ENCODE results near the gene ETV3.
"Not testable (repeated sequence)": the region's sequence is repeated elsewhere in the genome, so short reads cannot be mapped to it uniquely, and the experiment has no call there.

Gene ETV3

GRCh38 chr1:157171903-157172503 is 33.8 kb upstream of the ETV3 start:
- not testable (repeated sequence) for H3K4me3 Mint-ChIP-seq; H3K9me3 Mint-ChIP-seq; H3K36me3 Mint-ChIP-seq (ENCODE audit: low read depth); DNase-seq (ENCODE audit: low spot score); H3K4me1 Mint-ChIP-seq (ENCODE audit: low read depth); H3K27ac Mint-ChIP-seq
- peaks cover 26% of the 10 kb centered on the region for H3K27me3 Mint-ChIP-seq (ENCODE audit: low read depth)

GRCh38 chr1:157170677-157171515 is 32.7 kb upstream of the ETV3 start:
- no peaks in the 10 kb centered on the region for H3K9me3 Mint-ChIP-seq
- H3K36me3 Mint-ChIP-seq (ENCODE audit: low read depth) = no peaks in the 10 kb centered on the region
- no peak overlapping the region for H3K27ac Mint-ChIP-seq
- no peak overlapping the region for H3K4me3 Mint-ChIP-seq
- H3K4me1 Mint-ChIP-seq (ENCODE audit: low read depth) = no peaks in the 10 kb centered on the region
- no peak for DNase-seq (ENCODE audit: low spot score)
- peaks cover 23% of the 10 kb centered on the region for H3K27me3 Mint-ChIP-seq (ENCODE audit: low read depth)

- H3K4me1 Mint-ChIP-seq (ENCODE audit: low read depth) = peaks cover 5% of the 10 kb centered on the region
- H3K36me3 Mint-ChIP-seq (ENCODE audit: low read depth) = no peaks in the 10 kb centered on the region
- no peak for DNase-seq (ENCODE audit: low spot score)
- H3K27me3 Mint-ChIP-seq (ENCODE audit: low read depth) = peaks cover 28% of the 10 kb centered on the region
- H3K27ac Mint-ChIP-seq = no peak overlapping the region
- no peak overlapping the region for H3K4me3 Mint-ChIP-seq
- H3K9me3 Mint-ChIP-seq = no peaks in the 10 kb centered on the region
Measured at GRCh38 chr1:157168015-157168414, 29.8 kb upstream of the ETV3 start.

GRCh38 chr1:157167437-157167836 is 29.2 kb upstream of the ETV3 start:
- H3K9me3 Mint-ChIP-seq = no peaks in the 10 kb centered on the region
- H3K27me3 Mint-ChIP-seq (ENCODE audit: low read depth) = peaks cover 26% of the 10 kb centered on the region
- H3K36me3 Mint-ChIP-seq (ENCODE audit: low read depth) = no peaks in the 10 kb centered on the region
- H3K4me1 Mint-ChIP-seq (ENCODE audit: low read depth) = peaks cover 5% of the 10 kb centered on the region
- no peak overlapping the region for H3K27ac Mint-ChIP-seq
- DNase-seq (ENCODE audit: low spot score) = no peak
- H3K4me3 Mint-ChIP-seq = no peak overlapping the region

GRCh38 chr1:157166590-157166989 is 28.4 kb upstream of the ETV3 start:
- Mint-ChIP-seq H3K9me3 (no peaks in the 10 kb centered on the region), H3K4me1 (ENCODE audit: low read depth) (peaks cover 5% of the 10 kb centered on the region)

GRCh38 chr1:157163273-157164127 is 25.3 kb upstream of the ETV3 start:
- Mint-ChIP-seq H3K9me3 (no peaks in the 10 kb centered on the region), H3K36me3 (ENCODE audit: low read depth) (no peaks in the 10 kb centered on the region), H3K4me1 (ENCODE audit: low read depth) (peaks cover 5% of the 10 kb centered on the region), H3K4me3 (peak overlapping the region; percentile 55), H3K27ac (no peak overlapping the region), H3K27me3 (ENCODE audit: low read depth) (peaks cover 13% of the 10 kb centered on the region)
- peak; percentile 60 for DNase-seq (ENCODE audit: low spot score)

More at GRCh38 chr1:157166590-157166989, 28.4 kb upstream of the ETV3 start:
- Mint-ChIP-seq H3K27ac (no peak overlapping the region), H3K27me3 (ENCODE audit: low read depth) (peaks cover 26% of the 10 kb centered on the region), H3K36me3 (ENCODE audit: low read depth) (no peaks in the 10 kb centered on the region), H3K4me3 (no peak overlapping the region)
- no peak for DNase-seq (ENCODE audit: low spot score)

GRCh38 chr1:157162345-157162744 is 24.1 kb upstream of the ETV3 start:
- H3K27me3 Mint-ChIP-seq (ENCODE audit: low read depth) = peaks cover 22% of the 10 kb centered on the region
- H3K27ac Mint-ChIP-seq = no peak overlapping the region
- no peak for DNase-seq (ENCODE audit: low spot score)
- H3K9me3 Mint-ChIP-seq = no peaks in the 10 kb centered on the region
- H3K4me3 Mint-ChIP-seq = no peak overlapping the region
- H3K4me1 Mint-ChIP-seq (ENCODE audit: low read depth) = peaks cover 5% of the 10 kb centered on the region
- no peaks in the 10 kb centered on the region for H3K36me3 Mint-ChIP-seq (ENCODE audit: low read depth)

GRCh38 chr1:157161901-157162300 is 23.7 kb upstream of the ETV3 start:
- peaks cover 23% of the 10 kb centered on the region for H3K27me3 Mint-ChIP-seq (ENCODE audit: low read depth)
- no peak for DNase-seq (ENCODE audit: low spot score)
- H3K4me3 Mint-ChIP-seq = no peak overlapping the region
- H3K4me1 Mint-ChIP-seq (ENCODE audit: low read depth) = peaks cover 5% of the 10 kb centered on the region
- H3K9me3 Mint-ChIP-seq = no peaks in the 10 kb centered on the region
- H3K36me3 Mint-ChIP-seq (ENCODE audit: low read depth) = no peaks in the 10 kb centered on the region
- no peak overlapping the region for H3K27ac Mint-ChIP-seq

GRCh38 chr1:157158967-157159366 is 20.8 kb upstream of the ETV3 start:
- peaks cover 18% of the 10 kb centered on the region for H3K4me1 Mint-ChIP-seq (ENCODE audit: low read depth)
- no peaks in the 10 kb centered on the region for H3K36me3 Mint-ChIP-seq (ENCODE audit: low read depth)
- no peak for DNase-seq (ENCODE audit: low spot score)
- H3K4me3 Mint-ChIP-seq = no peak overlapping the region
- H3K27me3 Mint-ChIP-seq (ENCODE audit: low read depth) = peaks cover 26% of the 10 kb centered on the region
- no peak overlapping the region for H3K27ac Mint-ChIP-seq
- H3K9me3 Mint-ChIP-seq = no peaks in the 10 kb centered on the region

GRCh38 chr1:157157501-157158190 is 19.5 kb upstream of the ETV3 start:
- Mint-ChIP-seq H3K36me3 (ENCODE audit: low read depth) (no peaks in the 10 kb centered on the region), H3K27me3 (ENCODE audit: low read depth) (peaks cover 22% of the 10 kb centered on the region), H3K27ac (no peak overlapping the region), H3K4me1 (ENCODE audit: low read depth) (peaks cover 23% of the 10 kb centered on the region), H3K9me3 (no peaks in the 10 kb centered on the region), H3K4me3 (no peak overlapping the region)
- no peak for DNase-seq (ENCODE audit: low spot score)

- Mint-ChIP-seq H3K27me3 (ENCODE audit: low read depth) (peaks cover 22% of the 10 kb centered on the region), H3K4me3 (peak overlapping the region; percentile 48), H3K36me3 (ENCODE audit: low read depth) (no peaks in the 10 kb centered on the region), H3K4me1 (ENCODE audit: low read depth) (peaks cover 33% of the 10 kb centered on the region), H3K9me3 (no peaks in the 10 kb centered on the region), H3K27ac (peak overlapping the region; percentile 58)
- peak; percentile 67 for DNase-seq (ENCODE audit: low spot score)
Measured at GRCh38 chr1:157156058-157156541, 17.9 kb upstream of the ETV3 start.

- H3K9me3 Mint-ChIP-seq = no peaks in the 10 kb centered on the region
- H3K27ac Mint-ChIP-seq = peak overlapping the region; percentile 58
- peak overlapping the region; percentile 48 for H3K4me3 Mint-ChIP-seq
- no peaks in the 10 kb centered on the region for H3K36me3 Mint-ChIP-seq (ENCODE audit: low read depth)
- no peak for DNase-seq (ENCODE audit: low spot score)
- peaks cover 22% of the 10 kb centered on the region for H3K27me3 Mint-ChIP-seq (ENCODE audit: low read depth)
- peaks cover 37% of the 10 kb centered on the region for H3K4me1 Mint-ChIP-seq (ENCODE audit: low read depth)
Measured at GRCh38 chr1:157155658-157156057, 17.5 kb upstream of the ETV3 start.

GRCh38 chr1:157154940-157155514 is 16.8 kb upstream of the ETV3 start:
- DNase-seq (ENCODE audit: low spot score) = no peak
- H3K9me3 Mint-ChIP-seq = no peaks in the 10 kb centered on the region
- H3K36me3 Mint-ChIP-seq (ENCODE audit: low read depth) = no peaks in the 10 kb centered on the region
- H3K4me1 Mint-ChIP-seq (ENCODE audit: low read depth) = peaks cover 43% of the 10 kb centered on the region
- no peak overlapping the region for H3K27ac Mint-ChIP-seq
- H3K4me3 Mint-ChIP-seq = no peak overlapping the region
- H3K27me3 Mint-ChIP-seq (ENCODE audit: low read depth) = peaks cover 22% of the 10 kb centered on the region
